ENCODE results near the gene ANGPTL2.

ANGPTL2 gene

DNA sequence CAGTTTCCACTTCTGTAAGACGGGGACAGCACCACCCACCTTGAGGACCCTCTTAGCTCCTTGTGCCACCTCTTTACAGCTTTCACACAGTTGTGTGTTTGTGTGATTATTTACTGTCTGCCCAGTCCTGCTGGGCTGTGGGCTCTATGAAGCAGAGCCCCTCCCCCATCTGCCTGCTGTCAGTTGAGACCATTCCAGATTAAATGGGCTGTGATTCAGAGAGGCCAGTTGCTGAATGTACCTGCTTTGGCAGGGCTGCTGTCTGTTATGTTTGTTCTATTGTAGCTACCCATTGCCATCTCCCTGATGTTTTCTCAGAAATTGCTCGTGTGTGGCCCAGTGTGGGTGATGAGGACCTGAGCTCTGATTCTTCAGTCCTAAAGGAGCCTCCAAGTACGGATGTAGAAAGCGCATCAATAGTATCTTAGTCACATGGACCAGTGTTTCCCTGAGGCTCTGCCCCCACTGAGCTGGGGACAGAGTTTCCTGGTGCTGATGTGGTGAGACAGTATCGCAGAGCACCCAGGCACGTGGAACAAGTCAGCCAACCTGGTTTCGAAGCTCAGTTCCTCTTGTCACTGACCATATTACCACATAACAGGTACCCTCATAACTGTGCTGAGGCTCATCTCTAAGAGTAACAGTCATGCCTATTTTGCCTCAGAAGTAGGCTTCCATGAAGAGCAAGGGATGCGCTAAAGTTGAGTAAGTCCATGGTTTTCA, 3.7 kb downstream of the ANGPTL2 start:
- no peak for TF ChIP-seq REST (IDR thresholded peaks at IDR 0.05; ENCODE audit: low read depth)
- no peak for TF ChIP-seq CREB1 (IDR thresholded peaks at IDR 0.05; ENCODE audit: low read depth)
- TF ChIP-seq, protein P1, sequence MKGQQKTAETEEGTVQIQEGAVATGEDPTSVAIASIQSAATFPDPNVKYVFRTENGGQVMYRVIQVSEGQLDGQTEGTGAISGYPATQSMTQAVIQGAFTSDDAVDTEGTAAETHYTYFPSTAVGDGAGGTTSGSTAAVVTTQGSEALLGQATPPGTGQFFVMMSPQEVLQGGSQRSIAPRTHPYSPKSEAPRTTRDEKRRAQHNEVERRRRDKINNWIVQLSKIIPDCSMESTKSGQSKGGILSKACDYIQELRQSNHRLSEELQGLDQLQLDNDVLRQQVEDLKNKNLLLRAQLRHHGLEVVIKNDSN (IDR thresholded peaks at IDR 0.05), result no peak
- no peak for TF ChIP-seq TCF12 (IDR thresholded peaks at IDR 0.05; ENCODE audit: low read depth)
- no peak for TF ChIP-seq YY1 (IDR thresholded peaks at IDR 0.05; ENCODE audit: low read depth)
- TF ChIP-seq RAD21 (IDR thresholded peaks at IDR 0.05; ENCODE audit: low read depth), result no peak
- TF ChIP-seq ZBTB7A (IDR thresholded peaks at IDR 0.05; ENCODE audit: low read depth), result no peak
- no peak for TF ChIP-seq TEAD4 (IDR thresholded peaks at IDR 0.05)
- no peak for TF ChIP-seq CEBPB (IDR thresholded peaks at IDR 0.05)
- TF ChIP-seq NFIC (IDR thresholded peaks at IDR 0.05), result no peak
- TF ChIP-seq, protein P2, sequence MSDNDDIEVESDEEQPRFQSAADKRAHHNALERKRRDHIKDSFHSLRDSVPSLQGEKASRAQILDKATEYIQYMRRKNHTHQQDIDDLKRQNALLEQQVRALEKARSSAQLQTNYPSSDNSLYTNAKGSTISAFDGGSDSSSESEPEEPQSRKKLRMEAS (IDR thresholded peaks at IDR 0.05), result no peak
- TF ChIP-seq FOXM1 (IDR thresholded peaks at IDR 0.05; ENCODE audit: borderline replicate concordance, low read depth), result no peak
- TF ChIP-seq EGR1 (IDR thresholded peaks at IDR 0.05), result no peak

DNA sequence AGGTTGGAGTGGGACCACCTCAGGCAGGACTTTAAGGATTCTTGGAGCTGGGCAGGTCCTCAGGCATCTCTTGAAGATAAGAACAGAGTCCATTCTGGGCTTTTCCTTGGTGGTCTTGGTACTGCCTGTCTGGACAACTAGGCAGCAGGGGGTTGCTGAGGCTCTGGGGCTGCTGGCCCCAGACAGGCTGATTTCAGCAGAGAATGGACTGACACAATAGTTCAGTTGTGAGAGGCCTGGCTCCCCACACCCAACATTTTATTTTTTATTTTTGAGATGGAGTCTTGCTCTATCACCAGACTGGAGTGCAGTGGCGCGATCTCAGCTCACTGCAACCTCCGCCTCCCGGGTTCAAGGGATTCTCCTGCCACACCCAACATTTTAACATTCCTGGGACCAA, 4.6 kb downstream of the ANGPTL2 start:
- TF ChIP-seq CEBPB (IDR thresholded peaks at IDR 0.05), result no peak
- no peak for TF ChIP-seq TCF12 (IDR thresholded peaks at IDR 0.05; ENCODE audit: low read depth)
- no peak for TF ChIP-seq YY1 (IDR thresholded peaks at IDR 0.05; ENCODE audit: low read depth)
- no peak for TF ChIP-seq TAF1 (IDR thresholded peaks at IDR 0.05; ENCODE audit: low read depth)
- TF ChIP-seq NFIC (IDR thresholded peaks at IDR 0.05), result no peak
- no peak for TF ChIP-seq ZBTB7A (IDR thresholded peaks at IDR 0.05; ENCODE audit: low read depth)
- TF ChIP-seq, protein P1 (IDR thresholded peaks at IDR 0.05), result no peak
- TF ChIP-seq FOXM1 (IDR thresholded peaks at IDR 0.05; ENCODE audit: borderline replicate concordance, low read depth), result no peak
- TF ChIP-seq TEAD4 (IDR thresholded peaks at IDR 0.05), result no peak
- TF ChIP-seq EGR1 (IDR thresholded peaks at IDR 0.05), result no peak
- no peak for TF ChIP-seq EP300 (IDR thresholded peaks at IDR 0.05; ENCODE audit: borderline replicate concordance)
- no peak for TF ChIP-seq REST (IDR thresholded peaks at IDR 0.05; ENCODE audit: low read depth)
- TF ChIP-seq CREB1 (IDR thresholded peaks at IDR 0.05; ENCODE audit: low read depth), result no peak
- TF ChIP-seq, protein P2 (IDR thresholded peaks at IDR 0.05), result no peak

GRCh38 chr9:127116957-127117356, 5.5 kb downstream of the ANGPTL2 start:
- TF ChIP-seq RAD21 (IDR thresholded peaks at IDR 0.05; ENCODE audit: low read depth) (no peak), REST (IDR thresholded peaks at IDR 0.05; ENCODE audit: low read depth) (no peak), TEAD4 (IDR thresholded peaks at IDR 0.05) (no peak), CEBPB (IDR thresholded peaks at IDR 0.05) (no peak), YY1 (IDR thresholded peaks at IDR 0.05; ENCODE audit: low read depth) (no peak), ZBTB7A (IDR thresholded peaks at IDR 0.05; ENCODE audit: low read depth) (no peak), CREB1 (IDR thresholded peaks at IDR 0.05; ENCODE audit: low read depth) (no peak), EP300 (IDR thresholded peaks at IDR 0.05; ENCODE audit: borderline replicate concordance) (no peak), TCF12 (IDR thresholded peaks at IDR 0.05; ENCODE audit: low read depth) (no peak), FOXM1 (IDR thresholded peaks at IDR 0.05; ENCODE audit: borderline replicate concordance, low read depth) (no peak), NFIC (IDR thresholded peaks at IDR 0.05) (no peak), TAF1 (IDR thresholded peaks at IDR 0.05; ENCODE audit: low read depth) (no peak), EGR1 (IDR thresholded peaks at IDR 0.05) (no peak)
- TF ChIP-seq, protein P1 (IDR thresholded peaks at IDR 0.05), result no peak
- TF ChIP-seq, protein P2 (IDR thresholded peaks at IDR 0.05), result no peak

Measured in Ishikawa (cell line).